Heart left ventricle (tissue), 13 donors: ENCODE results near the gene UQCRH.
"Not testable (repeated sequence)": the region's sequence is repeated elsewhere in the genome, so short reads cannot be mapped to it uniquely, and the experiment has no call there.

Source experiments
- CTCF ChIP-seq, 12 donors: fragments of 200-600 bp; sonication (generic) in 4 of 12; IDR thresholded peaks; one replicate each; pipeline versions ENCODE4 v1.5.0 to v1.8.0; 2018 to 2022; ENCODE audit warnings: antibody characterized with exemption in 12 of 12, mild to moderate bottlenecking in 5 of 12
- POLR2A ChIP-seq, 2 donors: fragments of 450-650 bp; IDR thresholded peaks; one replicate each; pipeline ENCODE4 v1.6.1; 2017; ENCODE audit warnings: antibody characterized with exemption in 2 of 2, mild to moderate bottlenecking in 2 of 2, moderate library complexity in 2 of 2
- donor health status: ischemic (EF 13 %, LVEDD 7.1; RV severe dilation, severe dysfunction).
- donor health status: DM: no; HTN: yes; CAD: no.
- donor health status: DM: no; HTN: no; CAD: no.
- donor health status: ischemic (EF 25% LVEDD 6.9; RV normal size, moderate dysfunction).
- donor health status: ischemic (EF 25% LVEDD 5.7; RV mildly dilated, moderate dysfunction).
- donor health status: ischemic (EF 35%, LVEDD 5.7; RV mildly dilated, moderate dysfunction).
- donor health status: nonischemic (EF 11% LVEDD 7.7; RV severe dilation, severe dysfunction).
- donor health status: DM: yes; HTN: yes; CAD: no.
- donor health status: PGD.
- donor health status: ischemic (EF 29% LVEDD 5.4; RV normal size, mild dysfunction).
- donor health status: nonischemic (EF 23%, LVEDD 6.1; RV moderate dilation, normal function).

DNA sequence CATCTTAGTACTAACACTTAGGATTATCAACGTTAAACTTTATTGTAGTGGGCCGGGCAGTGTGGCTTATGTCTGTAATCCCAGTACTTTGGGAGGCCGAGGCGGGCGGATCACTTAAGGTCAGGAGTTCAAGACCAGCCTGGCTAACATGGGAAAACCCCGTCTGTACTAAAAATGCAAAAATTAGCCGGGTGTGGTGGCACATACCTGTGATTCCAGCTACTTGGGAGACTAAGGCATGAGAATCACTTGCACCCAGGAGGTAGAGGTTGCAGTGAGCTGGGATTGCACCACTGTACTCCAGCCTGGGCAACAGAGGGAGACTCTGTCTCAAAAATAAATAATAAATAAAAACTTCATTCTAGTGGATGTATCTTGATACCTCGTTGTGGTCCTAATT lies 62.3 kb downstream of the UQCRH start:
- not testable (repeated sequence) for TF ChIP-seq CTCF, POLR2A (IDR thresholded peaks at IDR 0.05)
